ENCODE measurements around the gene DYNC1LI2.
"Not testable (repeated sequence)": the region's sequence is repeated elsewhere in the genome, so short reads cannot be mapped to it uniquely, and the experiment has no call there.

DYNC1LI2 gene

DNA sequence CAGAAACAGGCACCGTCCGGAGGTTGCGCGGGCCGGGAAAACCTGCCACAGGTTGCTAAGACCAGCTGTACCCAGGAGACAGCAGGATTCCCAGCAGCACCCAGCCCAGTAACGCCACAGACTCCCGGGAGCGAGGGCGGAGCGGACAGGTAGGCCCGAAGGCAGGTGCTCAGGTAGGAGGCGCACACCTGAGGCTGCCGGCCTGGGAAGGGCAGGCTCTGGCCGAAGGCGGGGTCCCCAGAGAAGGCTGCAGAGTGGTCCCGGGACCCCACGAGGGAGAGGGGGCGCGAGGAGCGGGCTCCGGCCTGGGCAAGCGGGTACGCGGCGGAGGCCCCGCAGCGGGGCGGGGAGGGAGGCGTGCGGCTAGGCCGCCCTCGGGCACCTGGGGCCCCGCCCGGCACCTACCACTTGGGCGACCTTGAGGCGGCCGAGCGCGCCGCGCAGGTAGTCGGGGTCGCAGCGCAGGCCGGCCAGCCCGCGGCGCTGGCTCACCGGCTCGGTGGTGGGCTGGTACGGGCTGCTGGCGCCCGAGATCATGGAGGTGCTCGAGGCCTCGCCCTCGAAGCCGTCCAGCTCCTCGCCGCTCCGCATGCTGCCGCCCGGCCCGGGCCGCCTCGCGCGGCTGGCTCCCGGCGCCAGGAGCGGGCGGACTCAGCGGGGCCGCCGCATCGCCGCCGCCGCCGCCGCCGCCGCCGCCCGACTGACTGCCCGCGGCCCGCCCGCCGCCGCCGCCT lies 55.3 kb downstream of the DYNC1LI2 start:
- DNase-seq, result no peak

DNA sequence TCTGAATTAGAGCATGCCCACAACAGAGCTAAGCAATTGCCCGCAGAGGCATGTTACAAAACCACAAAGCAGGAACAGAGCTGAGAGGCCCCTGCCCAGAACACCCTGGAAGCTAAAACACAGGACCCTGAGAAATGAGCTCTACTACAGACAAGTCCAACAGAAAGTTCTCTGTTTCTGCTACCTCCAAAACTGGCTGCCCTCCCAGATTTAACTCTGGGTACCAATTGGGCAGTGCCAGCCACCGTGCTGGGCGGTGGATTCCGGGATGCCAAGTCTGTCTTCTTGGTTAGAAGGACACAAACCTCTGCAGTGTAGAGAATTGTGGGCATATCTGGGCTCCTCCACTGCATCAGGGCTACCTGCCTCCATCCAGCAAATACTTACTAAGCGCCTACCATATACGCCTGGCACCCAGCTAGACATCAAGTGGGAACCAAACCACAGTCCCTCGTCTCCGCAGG lies 55.9 kb downstream of the DYNC1LI2 start:
- no peak for DNase-seq

DNA sequence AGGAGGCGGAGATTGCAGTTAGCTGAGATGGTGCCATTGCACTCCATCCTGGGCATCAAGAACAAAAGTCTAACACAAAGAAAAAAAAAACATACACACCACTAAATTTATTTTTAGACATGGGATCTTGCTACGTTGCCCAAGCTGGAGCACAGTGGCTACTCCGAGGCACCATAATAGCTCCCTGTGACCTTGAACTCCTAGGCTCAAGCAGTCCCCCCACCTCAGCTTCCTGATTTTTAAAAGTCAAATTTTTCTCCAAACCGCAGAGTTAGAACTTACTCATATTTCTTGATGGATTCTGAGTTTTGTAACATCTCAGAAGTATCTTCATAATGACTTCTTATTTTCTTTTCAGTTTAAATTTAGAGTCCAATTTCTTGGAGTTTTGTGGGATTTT lies 58.3 kb downstream of the DYNC1LI2 start:
- no peak for DNase-seq

DNA sequence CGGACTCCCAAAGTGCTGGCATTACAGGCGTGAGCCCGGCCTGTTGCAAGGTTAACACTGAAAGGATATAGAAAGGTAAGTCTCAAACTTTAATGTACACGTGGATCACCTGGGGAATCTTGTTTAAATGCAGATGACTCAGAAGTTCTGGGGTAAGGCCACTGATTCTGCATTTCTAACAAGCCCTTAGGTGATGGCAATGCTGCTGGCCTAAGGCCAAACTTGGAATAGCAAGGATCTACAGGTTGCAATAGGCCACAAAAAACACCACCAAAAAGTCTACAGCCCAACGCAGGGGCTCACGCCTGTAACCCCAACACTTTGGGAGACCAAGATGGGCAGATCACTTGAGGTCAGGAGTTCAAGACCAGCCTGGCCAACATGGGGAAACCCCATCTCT lies 59.1 kb downstream of the DYNC1LI2 start:
- no peak for DNase-seq

DNA sequence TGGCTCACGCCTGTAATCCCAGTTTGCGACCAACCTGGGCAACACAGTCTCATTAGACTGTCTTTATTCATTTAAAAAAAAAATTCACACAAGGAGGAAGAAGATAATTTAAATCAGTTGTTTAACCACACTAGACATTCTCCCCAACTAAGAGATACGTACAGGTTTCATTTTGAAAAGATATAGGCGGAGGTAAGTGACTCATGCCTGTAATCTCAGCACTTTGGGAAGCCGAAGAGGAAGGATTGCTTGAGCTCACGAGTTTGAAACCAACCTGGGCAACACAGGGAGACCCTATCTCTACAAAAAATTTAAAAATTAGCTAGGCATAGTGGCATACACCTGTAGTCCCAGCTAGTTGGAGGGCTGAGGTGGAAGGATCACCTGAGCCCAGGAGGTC lies 60.2 kb downstream of the DYNC1LI2 start:
- no peak for DNase-seq

DNA sequence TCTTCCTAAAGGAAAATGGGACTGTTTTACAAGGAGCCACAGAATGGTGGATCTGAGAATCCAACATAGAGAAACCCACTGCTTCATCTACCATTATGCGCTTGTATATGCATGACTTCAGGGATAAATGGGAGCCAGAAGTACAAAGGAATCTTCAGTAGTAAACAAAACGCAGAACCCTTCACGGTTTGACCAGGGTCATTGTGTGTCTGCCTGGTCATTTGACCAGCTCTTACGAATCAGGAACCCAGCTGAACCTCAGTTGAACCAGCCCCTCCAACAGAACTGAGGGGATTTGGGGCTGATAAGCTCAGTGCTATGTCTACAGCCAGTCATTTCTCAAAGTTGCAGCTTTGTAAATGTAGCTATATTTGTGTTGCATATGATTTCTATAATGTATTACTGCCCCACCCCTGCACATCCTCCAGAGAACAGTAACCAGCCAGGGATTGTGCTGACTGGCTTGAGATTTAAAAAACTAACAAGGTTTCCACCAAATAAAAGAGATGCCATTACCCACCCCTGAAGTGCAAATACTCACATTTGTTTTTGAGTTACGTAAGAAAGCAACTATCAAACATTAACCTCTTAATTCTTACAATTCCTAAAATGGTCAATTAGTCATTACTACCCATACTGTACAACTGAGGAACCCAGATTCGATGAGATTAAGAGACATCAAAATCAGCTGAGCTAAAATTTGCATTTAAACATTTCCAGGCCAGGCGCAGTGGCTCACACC lies 61.1 kb downstream of the DYNC1LI2 start:
- DNase-seq, result no peak

DNA sequence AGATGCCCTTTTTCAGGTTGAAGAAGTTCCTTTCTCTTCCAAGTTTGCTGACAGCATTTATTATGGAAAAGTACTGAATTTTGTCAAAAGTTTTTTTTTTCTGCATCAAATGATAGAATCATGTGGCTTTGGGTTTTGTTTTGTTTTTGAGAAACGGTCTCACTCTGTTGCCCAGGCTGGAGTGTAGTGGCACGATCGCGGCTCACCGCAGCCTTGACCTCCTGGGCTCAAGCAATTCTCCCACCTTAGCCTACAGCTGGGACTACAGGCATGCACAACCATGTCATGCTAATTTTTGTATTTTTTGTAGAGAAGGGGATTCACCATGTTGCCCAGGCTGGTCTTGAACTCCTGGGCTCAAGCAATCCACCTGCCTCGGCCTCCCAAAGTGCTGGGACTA lies 62.1 kb downstream of the DYNC1LI2 start:
- no peak for DNase-seq

DNA sequence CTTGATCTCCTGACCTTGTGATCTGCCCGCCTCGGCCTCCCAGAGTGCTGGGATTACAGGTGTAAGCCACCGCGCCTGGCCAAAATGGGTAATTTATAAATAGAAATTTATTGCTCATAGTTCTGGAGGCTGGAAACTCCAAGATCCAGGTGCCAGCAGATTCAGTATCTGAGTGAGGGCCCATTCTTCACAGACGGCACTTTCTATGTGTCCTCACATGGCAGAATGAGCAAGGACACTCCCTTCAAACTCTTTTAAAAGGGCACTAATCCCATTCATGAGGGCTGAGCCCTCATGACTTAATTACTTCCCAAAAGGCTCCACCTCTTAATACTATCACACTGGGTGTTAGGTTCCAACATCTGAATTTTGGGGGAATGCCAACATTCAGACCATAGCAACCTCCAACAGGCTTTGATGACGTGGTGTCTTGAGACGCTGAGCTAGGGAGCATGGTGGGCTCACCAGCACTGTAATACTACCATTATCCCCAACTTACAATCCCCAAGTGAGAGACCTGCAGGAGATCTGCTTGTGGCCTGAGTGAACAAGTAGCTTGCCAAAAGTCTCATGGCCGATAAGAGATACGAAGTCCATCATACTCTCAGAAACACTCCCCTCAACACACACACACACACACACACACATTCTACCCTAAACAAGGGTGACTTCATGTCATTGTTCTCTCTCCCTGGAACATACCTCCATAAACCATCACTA lies 63.3 kb downstream of the DYNC1LI2 start:
- DNase-seq, result no peak

DNA sequence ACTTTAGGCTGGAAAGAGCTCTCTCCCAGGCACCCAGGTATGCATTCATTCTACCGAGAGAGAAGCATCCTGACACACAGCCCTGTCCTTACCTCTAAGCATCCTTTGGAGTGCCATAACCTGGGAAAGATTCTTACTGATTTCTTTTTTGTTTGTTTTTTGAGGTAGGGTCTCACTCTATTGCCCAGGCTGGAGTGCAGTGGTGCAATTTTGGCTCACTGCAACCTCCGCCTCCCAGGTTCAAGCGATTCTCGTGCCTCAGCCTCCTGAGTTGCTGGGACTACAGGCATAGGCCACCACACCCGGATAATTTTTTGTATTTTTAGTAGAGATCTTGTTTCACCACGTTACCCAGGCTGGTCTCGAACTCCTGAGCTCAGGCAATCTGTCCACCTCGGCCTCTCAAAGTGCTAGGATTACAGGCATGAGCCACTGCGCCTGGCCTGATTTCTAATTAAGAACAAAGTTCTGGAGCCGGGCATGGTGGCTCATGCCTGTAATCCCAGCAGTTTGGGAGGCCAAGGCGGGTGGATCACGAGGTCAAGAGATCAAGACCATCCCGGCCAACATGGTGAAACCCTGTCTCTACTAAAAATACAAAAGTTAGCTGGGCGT lies 65.8 kb downstream of the DYNC1LI2 start:
- not testable (repeated sequence) for DNase-seq

DNA sequence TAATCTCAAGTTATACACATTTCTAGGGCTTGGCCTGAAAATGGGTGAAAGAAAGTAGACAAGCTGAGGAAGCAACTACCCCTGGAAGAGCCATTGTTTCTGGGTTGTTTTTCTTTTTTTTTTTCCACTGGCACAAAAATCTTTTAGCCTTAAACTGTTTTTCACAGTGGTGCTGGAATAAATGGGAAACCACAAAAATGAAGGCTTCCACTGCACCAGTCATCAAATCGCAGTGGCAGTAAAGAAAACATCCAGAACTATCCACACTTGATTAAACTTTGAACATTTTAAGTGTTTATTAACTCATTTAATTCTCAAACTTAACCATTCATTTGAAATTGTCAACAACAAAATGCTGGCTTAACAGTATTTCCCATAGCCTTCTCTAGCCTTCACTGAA lies 69.1 kb downstream of the DYNC1LI2 start:
- DNase-seq, result no peak

DNA sequence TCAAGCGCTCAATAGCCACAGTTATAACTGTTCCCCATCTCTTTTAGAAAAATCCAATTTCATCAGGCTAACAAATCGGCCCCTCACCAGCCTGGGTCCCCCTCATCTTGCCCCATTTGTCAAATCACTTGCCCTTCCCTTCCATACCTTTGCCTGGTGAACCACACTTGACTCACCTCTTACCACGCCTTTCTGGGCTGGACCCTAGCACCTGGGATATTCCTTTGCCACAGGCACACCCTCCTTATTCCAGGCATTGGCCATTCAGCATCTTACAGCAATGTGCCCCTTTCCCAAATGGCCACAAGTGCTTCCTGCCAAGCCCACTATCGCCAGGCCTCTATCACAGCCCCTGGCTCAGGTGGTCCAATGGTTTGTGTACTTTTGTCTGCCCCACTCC lies 69.7 kb downstream of the DYNC1LI2 start:
- DNase-seq, result no peak

DNA sequence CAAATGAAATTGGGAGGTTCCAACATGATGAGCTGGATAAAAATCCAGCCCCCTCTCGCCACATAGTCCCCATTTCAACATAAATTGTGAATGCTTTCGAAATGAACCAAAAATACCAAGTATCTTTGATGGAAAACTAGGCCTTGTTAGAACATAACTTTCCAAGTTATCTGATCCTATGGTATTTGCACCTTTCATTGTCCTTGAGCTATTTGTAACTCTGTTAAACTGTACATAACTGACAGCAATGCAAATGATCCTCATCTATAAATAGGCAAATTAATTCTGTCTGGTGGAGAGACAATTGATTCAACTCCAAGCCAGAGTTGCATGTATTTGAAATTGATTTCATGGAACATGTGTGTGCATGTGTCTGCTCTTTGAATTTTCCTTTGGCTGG lies 73.1 kb downstream of the DYNC1LI2 start:
- DNase-seq, result no peak

DNA sequence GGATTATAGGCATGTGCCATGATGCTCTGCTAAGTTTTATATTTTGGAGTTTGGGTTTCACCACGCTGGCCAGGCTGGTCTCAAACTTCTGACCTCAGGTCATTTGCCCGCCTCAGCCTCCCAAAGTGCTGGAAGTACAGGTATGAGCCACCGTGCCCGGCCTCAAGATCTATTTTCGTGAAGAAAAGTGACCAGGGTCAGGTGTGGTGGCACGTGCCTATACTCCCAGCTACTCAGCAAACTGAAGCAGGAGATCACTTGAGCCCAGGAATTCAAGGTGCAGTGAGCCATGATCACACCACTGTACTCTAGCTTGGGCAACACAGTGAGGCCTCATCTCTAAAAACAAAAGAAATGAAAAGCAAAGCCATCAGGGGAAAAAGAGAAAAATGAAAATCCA lies 73.6 kb downstream of the DYNC1LI2 start:
- DNase-seq, result no peak

DNA sequence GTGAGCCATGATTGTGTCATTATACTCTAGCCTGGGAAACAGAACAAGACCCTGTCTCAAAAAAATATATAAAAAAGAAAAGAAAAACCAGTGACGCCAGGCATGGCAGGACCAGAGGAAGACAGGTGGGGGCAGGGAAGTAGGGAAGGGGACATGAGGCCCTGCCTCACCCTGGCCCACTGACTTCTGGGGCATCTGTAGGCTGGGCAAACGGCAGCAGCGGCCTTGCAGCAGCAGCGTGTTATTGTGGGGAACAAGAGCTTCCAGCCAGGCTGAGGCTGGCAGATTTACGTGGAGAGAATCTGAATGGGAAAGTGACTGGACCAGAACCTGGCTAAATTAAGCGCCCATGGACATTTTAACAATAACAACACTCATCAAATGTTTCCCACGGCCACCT lies 74.2 kb downstream of the DYNC1LI2 start:
- no peak for DNase-seq

DNA sequence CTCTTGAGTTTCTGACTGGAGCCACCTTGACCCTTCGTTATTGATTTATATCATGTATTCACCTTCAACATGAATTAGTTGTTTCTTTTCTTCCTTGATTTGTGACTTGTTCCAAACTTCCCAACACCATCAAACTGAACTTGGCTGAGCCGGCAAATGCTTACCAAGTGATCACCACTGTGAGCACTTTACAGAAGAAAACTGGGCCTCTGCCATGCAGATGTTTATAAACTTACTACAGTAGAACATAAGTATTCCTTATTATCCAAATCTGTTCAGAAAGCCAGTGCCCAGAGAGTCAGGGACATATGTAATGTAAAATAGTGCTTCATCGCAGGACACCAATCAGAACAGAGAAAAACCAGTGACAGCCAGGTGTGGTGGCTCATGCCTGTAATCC lies 74.8 kb downstream of the DYNC1LI2 start:
- no peak for DNase-seq

DNA sequence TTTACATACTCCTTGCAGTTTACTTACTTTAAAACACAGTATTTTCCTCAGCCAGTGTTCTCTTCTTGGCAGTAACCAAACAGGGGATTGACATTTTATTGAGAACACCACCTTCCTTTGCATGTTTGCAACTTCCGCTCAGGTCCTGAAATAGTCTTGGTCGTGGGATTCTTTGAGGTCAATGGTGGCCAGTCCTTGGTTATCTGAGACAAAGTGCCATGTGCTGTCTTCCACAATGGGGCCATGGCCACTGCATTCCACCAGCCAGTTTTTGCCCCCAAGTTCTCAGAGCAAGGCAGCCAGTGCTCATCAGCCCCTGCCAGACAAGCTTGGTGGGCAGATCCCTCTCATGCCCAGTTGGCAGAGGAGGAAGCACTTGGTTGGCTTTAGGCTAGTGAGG lies 77.7 kb downstream of the DYNC1LI2 start:
- DNase-seq, result no peak

Measured in stimulated activated CD4-positive, alpha-beta T cell treated with anti-CD3 and anti-CD28 coated beads, Interleukin-4, amount 100 ng/mL, for 1 hour (primary cell).